ENCODE results near the gene MAP2K5.

Gene MAP2K5

GRCh38 chr15:67556976-67557570, 14.6 kb downstream of the MAP2K5 start:
- DNase-seq (ENCODE audit: extremely low spot score, insufficient read length, low read depth) (no peak), FAIRE-seq (no peak)

GRCh38 chr15:67558502-67558901, 16.0 kb downstream of the MAP2K5 start:
- no peak for FAIRE-seq
- DNase-seq (ENCODE audit: extremely low spot score, insufficient read length, low read depth): no peak

- DNase-seq (ENCODE audit: extremely low spot score, insufficient read length, low read depth) (no peak), FAIRE-seq (no peak)
These were observed 16.7 kb downstream of the MAP2K5 start for GRCh38 chr15:67559158-67559557.

- FAIRE-seq (no peak), DNase-seq (ENCODE audit: extremely low spot score, insufficient read length, low read depth) (no peak)
These were observed 17.1 kb downstream of the MAP2K5 start for GRCh38 chr15:67559576-67559975.

GRCh38 chr15:67560320-67560719, 17.8 kb downstream of the MAP2K5 start:
- DNase-seq (ENCODE audit: extremely low spot score, insufficient read length, low read depth): no peak
- FAIRE-seq: no peak

GRCh38 chr15:67563092-67563491, 20.6 kb downstream of the MAP2K5 start:
- DNase-seq (ENCODE audit: extremely low spot score, insufficient read length, low read depth) (no peak), FAIRE-seq (no peak)

GRCh38 chr15:67564021-67564967, 21.8 kb downstream of the MAP2K5 start:
- DNase-seq (ENCODE audit: extremely low spot score, insufficient read length, low read depth) (peak; percentile 26), FAIRE-seq (peak; percentile 95)

GRCh38 chr15:67564968-67565345, 22.5 kb downstream of the MAP2K5 start:
- no peak for DNase-seq (ENCODE audit: extremely low spot score, insufficient read length, low read depth)
- FAIRE-seq: no peak

GRCh38 chr15:67569668-67570067, 27.2 kb downstream of the MAP2K5 start:
- DNase-seq (ENCODE audit: extremely low spot score, insufficient read length, low read depth) (no peak), FAIRE-seq (no peak)

- DNase-seq (ENCODE audit: extremely low spot score, insufficient read length, low read depth): no peak
- no peak for FAIRE-seq
These were observed 28.6 kb downstream of the MAP2K5 start for GRCh38 chr15:67570875-67571647.

GRCh38 chr15:67571648-67572415, 29.3 kb downstream of the MAP2K5 start:
- DNase-seq (ENCODE audit: extremely low spot score, insufficient read length, low read depth) (no peak), FAIRE-seq (no peak)

- no peak for FAIRE-seq
These were observed 30.7 kb downstream of the MAP2K5 start for GRCh38 chr15:67573194-67573593.

GRCh38 chr15:67575039-67575502, 32.6 kb downstream of the MAP2K5 start:
- FAIRE-seq (no peak), DNase-seq (ENCODE audit: extremely low spot score, insufficient read length, low read depth) (no peak)

More at GRCh38 chr15:67573194-67573593, 30.7 kb downstream of the MAP2K5 start:
- DNase-seq (ENCODE audit: extremely low spot score, insufficient read length, low read depth): no peak

GRCh38 chr15:67578020-67578600, 35.6 kb downstream of the MAP2K5 start:
- DNase-seq (ENCODE audit: extremely low spot score, insufficient read length, low read depth) (no peak), FAIRE-seq (no peak)

GRCh38 chr15:67579164-67579563, 36.7 kb downstream of the MAP2K5 start:
- FAIRE-seq (no peak), DNase-seq (ENCODE audit: extremely low spot score, insufficient read length, low read depth) (no peak)

- FAIRE-seq (no peak), DNase-seq (ENCODE audit: extremely low spot score, insufficient read length, low read depth) (no peak)
These were observed 37.5 kb downstream of the MAP2K5 start for GRCh38 chr15:67579967-67580366.

GRCh38 chr15:67584157-67584556, 41.7 kb downstream of the MAP2K5 start:
- DNase-seq (ENCODE audit: extremely low spot score, insufficient read length, low read depth) (no peak), FAIRE-seq (no peak)

- DNase-seq (ENCODE audit: extremely low spot score, insufficient read length, low read depth) (no peak), FAIRE-seq (no peak)
These were observed 43.2 kb downstream of the MAP2K5 start for GRCh38 chr15:67585681-67586080.

- DNase-seq (ENCODE audit: extremely low spot score, insufficient read length, low read depth) (no peak), FAIRE-seq (no peak)
These were observed 44.8 kb downstream of the MAP2K5 start for GRCh38 chr15:67587331-67587730.
